HepG2 (cell line): ENCODE measurements around the gene ZIC2. TPM values are rescaled to one million over a fixed set of nuclear protein-coding genes. Genes with fewer than 3 reads are reported as not detected.

Experiments
- HMGXB4 ChIP-seq, 2 experiments: sonication (generic) in 1 of 2; formaldehyde crosslinking in 1 of 2; IDR thresholded peaks; 2 replicates each; pipeline versions ENCODE4 v1.4.0 to v1.6.1; 2018 to 2020; ENCODE audit warnings: missing genetic modification reagents in 2 of 2, borderline replicate concordance in 1 of 2, low read depth in 1 of 2, mild to moderate bottlenecking in 1 of 2, missing biosample characterization in 1 of 2
- JUNB ChIP-seq: sonication (generic); formaldehyde crosslinking; IDR thresholded peaks from 2 replicates; pipeline ENCODE4 v1.8.0; 2022; ENCODE audit warnings: missing genetic modification reagents, mild to moderate bottlenecking, borderline replicate concordance
- KDM6A ChIP-seq: IDR thresholded peaks from 2 replicates; pipeline ENCODE4 v1.6.1; 2016; ENCODE audit warnings: low read depth
- KLF15 ChIP-seq: sonication (generic); formaldehyde crosslinking; IDR thresholded peaks from 2 replicates; pipeline ENCODE4 v1.8.1; 2023; ENCODE audit warnings: borderline replicate concordance, mild to moderate bottlenecking, inconsistent platforms, missing genetic modification reagents, mixed read lengths
- LCORL ChIP-seq, 2 experiments: fragments of 450-650 bp in 1 of 2; sonication (generic) in 1 of 2; formaldehyde crosslinking in 1 of 2; IDR thresholded peaks; 2 replicates each; pipeline versions ENCODE4 v1.5.0 to v1.6.1; 2017 to 2020; ENCODE audit warnings: antibody characterized with exemption in 1 of 2, missing genetic modification reagents in 1 of 2
- MATR3 ChIP-seq: sonication (generic); formaldehyde crosslinking; IDR thresholded peaks from 2 replicates; pipeline ENCODE4 v1.4.0; 2020; ENCODE audit warnings: missing genetic modification reagents
- MTF2 ChIP-seq: sonication (generic); formaldehyde crosslinking; IDR thresholded peaks from 2 replicates; pipeline ENCODE4 v1.5.0; 2020; ENCODE audit warnings: missing genetic modification reagents, borderline replicate concordance
- PTBP1 ChIP-seq: fragments of 200-400 bp; formaldehyde crosslinking; IDR thresholded peaks from 2 replicates; pipeline ENCODE4 v1.6.1; 2018; ENCODE audit warnings: low read length, low read depth; ENCODE audit not compliant: poor library complexity, severe bottlenecking
- RAD51 ChIP-seq: fragments of 450-650 bp; IDR thresholded peaks from 2 replicates; pipeline ENCODE4 v1.6.1; 2016; ENCODE audit warnings: borderline replicate concordance
- RARG ChIP-seq: sonication (generic); formaldehyde crosslinking; IDR thresholded peaks from 2 replicates; pipeline ENCODE4 v1.4.0; 2020; ENCODE audit warnings: low read depth, mild to moderate bottlenecking, missing genetic modification reagents
- RBM22 ChIP-seq: fragments of 200-400 bp; formaldehyde crosslinking; optimal IDR thresholded peaks from 2 replicates; pipeline ENCODE3; 2017; ENCODE audit warnings: mild to moderate bottlenecking, low read length, moderate library complexity
- RERE ChIP-seq: IDR thresholded peaks from 2 replicates; pipeline ENCODE4 v1.6.1; 2016; ENCODE audit warnings: low read depth, missing genetic modification reagents, missing compliant biosample characterization
- TGIF2 ChIP-seq: IDR thresholded peaks from 2 replicates; pipeline ENCODE4 v1.6.1; 2016; ENCODE audit warnings: control low read depth, missing compliant biosample characterization
- XBP1 ChIP-seq: sonication (generic); formaldehyde crosslinking; IDR thresholded peaks from 2 replicates; pipeline ENCODE4 v1.5.0; 2020; ENCODE audit warnings: missing genetic modification reagents
- ZNF263 ChIP-seq: sonication (generic); formaldehyde crosslinking; IDR thresholded peaks from 2 replicates; pipeline ENCODE4 v1.4.0; 2020; ENCODE audit warnings: missing genetic modification reagents
- ZNF276 ChIP-seq: sonication (generic); formaldehyde crosslinking; IDR thresholded peaks from 2 replicates; pipeline ENCODE4 v1.4.0; 2020; ENCODE audit warnings: mild to moderate bottlenecking, low read depth, missing genetic modification reagents
- ZNF292 ChIP-seq: sonication (generic); formaldehyde crosslinking; IDR thresholded peaks from 2 replicates; pipeline ENCODE4 v1.8.1; 2022; ENCODE audit warnings: mild to moderate bottlenecking, low read depth, missing genetic modification reagents, borderline replicate concordance
- ZNF337 ChIP-seq: sonication (generic); formaldehyde crosslinking; IDR thresholded peaks from 2 replicates; pipeline ENCODE4 v1.5.1; 2020; ENCODE audit warnings: missing genetic modification reagents, low read depth, mild to moderate bottlenecking, borderline replicate concordance
- polyA plus RNA-seq, 8 experiments: library from polyadenylated mRNA; depleted of rRNA in 3 of 8; stranded (reverse) in 7 of 8; unstranded in 1 of 8; fragments of >200 nt; fragmentation: Illumina TruSeq in 4 of 8; extraction: Trizol in 4 of 8; gene quantifications; 2 replicates each; pipeline versions ENCODE4 v1.2.1 to v1.2.3, GENCODE V29; 2011 to 2016; ENCODE audit warnings: low read depth in 4 of 8, missing spikeins in 1 of 8, mixed read lengths in 1 of 8; ENCODE audit not compliant: insufficient read depth in 1 of 8
- total RNA-seq, 5 experiments: library from RNA; depleted of rRNA; stranded (reverse); fragments of >200 nt; fragmentation: Illumina TruSeq; extraction: Trizol; gene quantifications; 2 replicates each; pipeline ENCODE4 v1.2.3, GENCODE V29; 2016; ENCODE audit warnings: low read depth in 1 of 5
- TF ChIP-seq, protein P1 (sequence below): sonication (generic); formaldehyde crosslinking; conservative IDR thresholded peaks from 2 replicates; pipeline ENCODE4 v1.8.1; 2023; ENCODE audit warnings: missing genetic modification reagents

The ZIC2 gene
- total and polyA plus RNA-seq, 2 of the 13 experiments (the other 11 are each of a cell fraction or from before 2014, with no cell fraction given): 0.13 TPM; not detected in 1

GRCh38 chr13:99980201-99980823, 1.3 kb upstream of the ZIC2 start (continued):
- no peak for TF ChIP-seq RERE (CRISPR knock-in tag)
- TF ChIP-seq RARG (CRISPR knock-in tag): no peak
- TF ChIP-seq, protein P1, sequence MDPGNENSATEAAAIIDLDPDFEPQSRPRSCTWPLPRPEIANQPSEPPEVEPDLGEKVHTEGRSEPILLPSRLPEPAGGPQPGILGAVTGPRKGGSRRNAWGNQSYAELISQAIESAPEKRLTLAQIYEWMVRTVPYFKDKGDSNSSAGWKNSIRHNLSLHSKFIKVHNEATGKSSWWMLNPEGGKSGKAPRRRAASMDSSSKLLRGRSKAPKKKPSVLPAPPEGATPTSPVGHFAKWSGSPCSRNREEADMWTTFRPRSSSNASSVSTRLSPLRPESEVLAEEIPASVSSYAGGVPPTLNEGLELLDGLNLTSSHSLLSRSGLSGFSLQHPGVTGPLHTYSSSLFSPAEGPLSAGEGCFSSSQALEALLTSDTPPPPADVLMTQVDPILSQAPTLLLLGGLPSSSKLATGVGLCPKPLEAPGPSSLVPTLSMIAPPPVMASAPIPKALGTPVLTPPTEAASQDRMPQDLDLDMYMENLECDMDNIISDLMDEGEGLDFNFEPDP (CRISPR knock-in tag): no peak
- TF ChIP-seq RBM22: no peak
- TF ChIP-seq MATR3 (CRISPR knock-in tag): no peak
- no peak for TF ChIP-seq JUNB (CRISPR knock-in tag)
- no peak for TF ChIP-seq RAD51
- no peak for TF ChIP-seq TGIF2 (CRISPR knock-in tag)
- no peak for TF ChIP-seq ZNF292 (CRISPR knock-in tag)
- 0 out of 2 replicates have a peak, but pooled peaks have one; percentile 23 for TF ChIP-seq ZNF263 (CRISPR knock-in tag)
- no peak for TF ChIP-seq KLF15 (CRISPR knock-in tag)
- TF ChIP-seq HMGXB4 (CRISPR knock-in tag; IDR thresholded peaks at IDR 0.05; ENCODE audit: borderline replicate concordance in 1 of 2, low read depth in 1 of 2): no peak; a peak in 1 of 4 replicates
- no peak for TF ChIP-seq ZNF337 (CRISPR knock-in tag)
- TF ChIP-seq LCORL (IDR thresholded peaks at IDR 0.05): no peak
- 0 out of 2 replicates have a peak, but pooled peaks have one; percentile 25 for TF ChIP-seq LCORL (CRISPR knock-in tag; IDR thresholded peaks at IDR 0.05)
- TF ChIP-seq ZNF276 (CRISPR knock-in tag): no peak
- TF ChIP-seq XBP1 (CRISPR knock-in tag): no peak
- TF ChIP-seq MTF2: peak; percentile 88; the same call in 1 of the 2 replicates
- TF ChIP-seq PTBP1: no peak
- no peak for TF ChIP-seq KDM6A
